ENCODE data around the gene ACTG1.
"Not testable (repeated sequence)": the region's sequence is repeated elsewhere in the genome, so short reads cannot be mapped to it uniquely, and the experiment has no call there.

The ACTG1 gene

GRCh38 chr17:81531998-81532404 lies 19.4 kb upstream of the ACTG1 start:
- DNase-seq: not testable (repeated sequence)

GRCh38 chr17:81531013-81531412 lies 18.4 kb upstream of the ACTG1 start:
- not testable (repeated sequence) for DNase-seq

GRCh38 chr17:81529437-81529803 lies 16.8 kb upstream of the ACTG1 start:
- DNase-seq: no peak

GRCh38 chr17:81528651-81529436 lies 16.2 kb upstream of the ACTG1 start:
- no peak for DNase-seq

- DNase-seq: no peak
Measured at GRCh38 chr17:81528384-81528650, 15.7 kb upstream of the ACTG1 start.

- no peak for DNase-seq
Measured at GRCh38 chr17:81527591-81528383, 15.2 kb upstream of the ACTG1 start, which contains the start of gene FSCN2. FSCN2 (plus strand) TSS chr17:81528377; CDS start chr17:81528532, 155 bp downstream.

- DNase-seq: no peak
Measured at GRCh38 chr17:81526662-81527571, 14.3 kb upstream of the ACTG1 start.

- DNase-seq: no peak
Measured at GRCh38 chr17:81524865-81525159, 12.2 kb upstream of the ACTG1 start.

- DNase-seq: no peak
Measured at GRCh38 chr17:81524039-81524864, 11.7 kb upstream of the ACTG1 start.

GRCh38 chr17:81523402-81524038 lies 10.9 kb upstream of the ACTG1 start:
- DNase-seq: no peak

GRCh38 chr17:81522491-81523401 lies 10.1 kb upstream of the ACTG1 start:
- no peak for DNase-seq

- no peak for DNase-seq
Measured at GRCh38 chr17:81520021-81520901, 7.7 kb upstream of the ACTG1 start.

GRCh38 chr17:81519284-81520020 lies 6.9 kb upstream of the ACTG1 start:
- peak; percentile 73 for DNase-seq

GRCh38 chr17:81518785-81519283 lies 6.2 kb upstream of the ACTG1 start:
- peak; percentile 32 for DNase-seq

- DNase-seq: no peak
Measured at GRCh38 chr17:81518113-81518784, 5.7 kb upstream of the ACTG1 start.

GRCh38 chr17:81517339-81518112 lies 4.9 kb upstream of the ACTG1 start:
- peak; percentile 66 for DNase-seq

- DNase-seq: no peak
Measured at GRCh38 chr17:81517009-81517338, 4.4 kb upstream of the ACTG1 start.

- no peak for DNase-seq
Measured at GRCh38 chr17:81516439-81516838, 3.8 kb upstream of the ACTG1 start.
